GM23338 (cell line): Measurements from ENCODE around the gene FHL1. TPM values are rescaled to one million over a fixed set of nuclear protein-coding genes. Genes with fewer than 3 reads are reported as not detected.

ENCODE experiments used
- ATAC-seq: fragments of 200-7000 bp; cut with Tn5 transposase; 3 replicates; pipeline ENCODE4 v1.9.1; 2020
- DNase-seq: peaks from one replicate; pipeline ENCODE4 v3.0.0-alpha.2; 2015; ENCODE audit warnings: low spot score
- H2AFZ ChIP-seq: fragments of 200-600 bp; sonication (generic); 2 replicates; pipeline ENCODE4 v1.8.0; 2016; ENCODE audit warnings: antibody characterized with exemption, mild to moderate bottlenecking, moderate library complexity
- H3F3A ChIP-seq: fragments of 200-600 bp; sonication (generic); replicated peaks from 2 replicates; pipeline ENCODE4 v1.8.0; 2017; ENCODE audit warnings: antibody characterized with exemption, mixed run types, low read depth
- H3K27ac ChIP-seq: fragments of 200-600 bp; sonication (generic); 2 replicates; pipeline ENCODE4 v1.6.1; 2016; ENCODE audit warnings: low read depth
- H3K27me3 ChIP-seq: fragments of 200-600 bp; sonication (generic); 2 replicates; pipeline ENCODE4 v1.8.0; 2016; ENCODE audit warnings: mild to moderate bottlenecking, mixed run types, moderate library complexity; ENCODE audit not compliant: insufficient read depth
- H3K36me3 ChIP-seq: fragments of 200-600 bp; sonication (generic); 2 replicates; pipeline ENCODE4 v1.8.0; 2016; ENCODE audit warnings: mild to moderate bottlenecking; ENCODE audit not compliant: insufficient read depth
- H3K4me1 ChIP-seq: fragments of 200-600 bp; sonication (generic); 2 replicates; pipeline ENCODE4 v1.8.0; 2016; ENCODE audit warnings: mild to moderate bottlenecking, moderate library complexity; ENCODE audit not compliant: insufficient read depth
- H3K4me2 ChIP-seq: fragments of 200-600 bp; sonication (generic); 2 replicates; pipeline ENCODE4 v1.7.1; 2017; ENCODE audit warnings: mixed run types
- H3K4me3 ChIP-seq: fragments of 200-600 bp; sonication (generic); 2 replicates; pipeline ENCODE4 v1.6.1; 2016; ENCODE audit warnings: mixed run types
- H3K79me2 ChIP-seq: fragments of 200-600 bp; sonication (generic); replicated peaks from 2 replicates; pipeline ENCODE4 v1.8.0; 2017; ENCODE audit warnings: mild to moderate bottlenecking; ENCODE audit not compliant: insufficient read depth
- H3K9me2 ChIP-seq: fragments of 200-600 bp; sonication (generic); 2 replicates; pipeline ENCODE4 v1.8.0; 2017; ENCODE audit not compliant: insufficient read depth
- H4K20me1 ChIP-seq: fragments of 200-600 bp; sonication (generic); replicated peaks from 2 replicates; pipeline ENCODE4 v1.8.0; 2017; ENCODE audit warnings: mild to moderate bottlenecking; ENCODE audit not compliant: insufficient read depth
- H3K27ac Mint-ChIP-seq: 2 replicates; pipeline ENCODE4 v1.8.0; 2020; ENCODE audit warnings: inconsistent platforms, mild to moderate bottlenecking, moderate library complexity, mixed read lengths
- H3K27me3 Mint-ChIP-seq: 3 replicates; pipeline ENCODE4 v1.8.0; 2022; ENCODE audit warnings: low read depth, mild to moderate bottlenecking, moderate library complexity, mixed read lengths, inconsistent platforms; ENCODE audit not compliant: insufficient read depth, poor library complexity
- H3K36me3 Mint-ChIP-seq: 3 replicates; pipeline ENCODE4 v1.8.0; 2021; ENCODE audit warnings: low read depth, mild to moderate bottlenecking, inconsistent platforms, moderate library complexity, mixed read lengths
- H3K4me1 Mint-ChIP-seq: 3 replicates; pipeline ENCODE4 v1.8.0; 2020; ENCODE audit warnings: mild to moderate bottlenecking, inconsistent platforms, mixed read lengths
- H3K4me3 Mint-ChIP-seq: 3 replicates; pipeline ENCODE4 v1.8.0; 2021; ENCODE audit warnings: moderate library complexity, mild to moderate bottlenecking, inconsistent platforms, mixed read lengths
- H3K9me3 Mint-ChIP-seq: 3 replicates; pipeline ENCODE4 v1.8.0; 2020; ENCODE audit warnings: moderate library complexity, mild to moderate bottlenecking, inconsistent platforms, mixed read lengths
- CREB1 ChIP-seq: fragments of 250-450 bp; sonication (Bioruptor Pico); IDR thresholded peaks from 2 replicates; pipeline ENCODE4 v1.5.0; 2020; ENCODE audit warnings: low read depth, mild to moderate bottlenecking, moderate library complexity
- CTCF ChIP-seq, 2 experiments: fragments of 200-600 bp in 1 of 2; sonication (generic) in 1 of 2; conservative IDR thresholded peaks; 2 replicates each; pipeline versions ENCODE4 v1.5.1 to v1.6.1; 2016 to 2017; ENCODE audit warnings: antibody characterized with exemption in 2 of 2, low read depth in 2 of 2, mild to moderate bottlenecking in 2 of 2, moderate library complexity in 1 of 2
- EZH2phosphoT487 ChIP-seq: fragments of 200-600 bp; sonication (generic); IDR thresholded peaks from one replicate; pipeline ENCODE4 v1.8.1; 2018; ENCODE audit warnings: antibody characterized with exemption; ENCODE audit not compliant: unreplicated experiment
- JUNB ChIP-seq: IDR thresholded peaks from one replicate; pipeline ENCODE4 v1.6.1; 2016; ENCODE audit warnings: antibody characterized with exemption; ENCODE audit not compliant: unreplicated experiment
- REST ChIP-seq: IDR thresholded peaks from one replicate; pipeline ENCODE4 v1.6.1; 2018; ENCODE audit warnings: antibody characterized with exemption; ENCODE audit not compliant: unreplicated experiment
- STAT1 ChIP-seq: IDR thresholded peaks from one replicate; pipeline ENCODE4 v1.6.1; 2016; ENCODE audit warnings: antibody characterized with exemption; ENCODE audit not compliant: unreplicated experiment
- ZNF114 ChIP-seq: fragments of 250-450 bp; sonication (Bioruptor Pico); IDR thresholded peaks from 2 replicates; pipeline ENCODE4 v1.5.0; 2020; ENCODE audit warnings: mild to moderate bottlenecking, moderate library complexity
- ZNF331 ChIP-seq: fragments of 250-450 bp; sonication (Bioruptor Pico); IDR thresholded peaks from 2 replicates; pipeline ENCODE4 v1.5.0; 2020; ENCODE audit warnings: low read depth, mild to moderate bottlenecking, moderate library complexity
- polyA plus RNA-seq: library from polyadenylated mRNA; unstranded; fragments of >200 nt; fragmentation: Nextera tagmentation; extraction: Ambion mirVana; gene quantifications from 2 replicates; pipeline ENCODE4 v1.2.1, GENCODE V29; 2016
- total RNA-seq: library from RNA; depleted of rRNA; stranded (reverse); fragments of >200 nt; shearing (Covaris generic); gene quantifications from 2 replicates; pipeline ENCODE4 v1.2.3, GENCODE V29; 2014
- TF ChIP-seq, protein P1 (sequence below): IDR thresholded peaks from 2 replicates; pipeline ENCODE4 v1.6.1; 2016; ENCODE audit warnings: antibody characterized with exemption
- TF ChIP-seq, protein P2 (sequence below): fragments of 250-450 bp; sonication (Bioruptor Pico); IDR thresholded peaks from 2 replicates; pipeline ENCODE4 v1.5.0; 2020; ENCODE audit warnings: mild to moderate bottlenecking, moderate library complexity

Gene FHL1
- total and polyA plus RNA-seq, 2 experiments from 2014 or later = 47.9 to 60.4 TPM

- TF ChIP-seq, protein P1, sequence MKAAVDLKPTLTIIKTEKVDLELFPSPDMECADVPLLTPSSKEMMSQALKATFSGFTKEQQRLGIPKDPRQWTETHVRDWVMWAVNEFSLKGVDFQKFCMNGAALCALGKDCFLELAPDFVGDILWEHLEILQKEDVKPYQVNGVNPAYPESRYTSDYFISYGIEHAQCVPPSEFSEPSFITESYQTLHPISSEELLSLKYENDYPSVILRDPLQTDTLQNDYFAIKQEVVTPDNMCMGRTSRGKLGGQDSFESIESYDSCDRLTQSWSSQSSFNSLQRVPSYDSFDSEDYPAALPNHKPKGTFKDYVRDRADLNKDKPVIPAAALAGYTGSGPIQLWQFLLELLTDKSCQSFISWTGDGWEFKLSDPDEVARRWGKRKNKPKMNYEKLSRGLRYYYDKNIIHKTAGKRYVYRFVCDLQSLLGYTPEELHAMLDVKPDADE = no peak
- TF ChIP-seq CREB1 (CRISPR knock-in tag) (no peak), CTCF (conservative IDR thresholded peaks at IDR 0.05; ENCODE audit: low read depth in 2 of 2) (no peak), REST (no peak)
Measured at GRCh38 chrX:136121788-136122187, 25.5 kb upstream of the FHL1 start (continued).

DNA sequence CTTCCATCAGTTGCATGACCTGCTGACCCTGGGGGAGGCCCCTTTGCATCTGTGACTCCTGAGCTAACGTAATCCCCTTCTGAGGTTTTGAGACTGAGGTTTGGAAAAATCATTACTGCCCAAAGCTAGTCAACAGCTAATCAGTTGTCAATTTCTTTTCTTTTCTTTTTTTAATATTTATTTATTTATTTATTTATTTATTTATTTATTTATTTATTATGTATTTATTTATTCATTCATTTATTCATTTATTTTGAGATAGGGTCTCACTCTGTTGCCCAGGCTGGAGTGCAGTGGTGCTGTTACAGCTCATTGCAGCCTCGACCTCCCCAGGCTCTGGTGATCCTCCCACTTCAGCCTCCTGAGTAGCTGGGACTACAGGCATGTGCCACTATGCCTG is 25.1 kb upstream of the FHL1 start:
- H3K4me2 ChIP-seq = no peak overlapping the region
- no peak overlapping the region for H2AFZ ChIP-seq
- H3K79me2 ChIP-seq = no peaks in the 10 kb centered on the region
- H3K27me3 ChIP-seq = no peaks in the 10 kb centered on the region
- H3F3A ChIP-seq = no peaks in the 10 kb centered on the region
- H3K4me3 ChIP-seq = no peak overlapping the region
- H3K27ac ChIP-seq = no peak overlapping the region
- Mint-ChIP-seq H3K4me1 (peaks cover 2% of the 10 kb centered on the region; the same call in 1 of the 3 replicates), H3K27ac (no peak overlapping the region), H3K27me3 (no peaks in the 10 kb centered on the region), H3K36me3 (no peaks in the 10 kb centered on the region), H3K4me3 (no peak overlapping the region), H3K9me3 (no peaks in the 10 kb centered on the region)
- ATAC-seq (no peak), DNase-seq (no peak)
- no peaks in the 10 kb centered on the region for H3K9me2 ChIP-seq
- H4K20me1 ChIP-seq = no peaks in the 10 kb centered on the region
- H3K4me1 ChIP-seq = no peaks in the 10 kb centered on the region
- TF ChIP-seq ZNF331 (CRISPR knock-in tag) (no peak), CREB1 (CRISPR knock-in tag) (no peak), ZNF114 (no peak), STAT1 (no peak), JUNB (no peak), EZH2phosphoT487 (no peak)
- TF ChIP-seq, protein P2, sequence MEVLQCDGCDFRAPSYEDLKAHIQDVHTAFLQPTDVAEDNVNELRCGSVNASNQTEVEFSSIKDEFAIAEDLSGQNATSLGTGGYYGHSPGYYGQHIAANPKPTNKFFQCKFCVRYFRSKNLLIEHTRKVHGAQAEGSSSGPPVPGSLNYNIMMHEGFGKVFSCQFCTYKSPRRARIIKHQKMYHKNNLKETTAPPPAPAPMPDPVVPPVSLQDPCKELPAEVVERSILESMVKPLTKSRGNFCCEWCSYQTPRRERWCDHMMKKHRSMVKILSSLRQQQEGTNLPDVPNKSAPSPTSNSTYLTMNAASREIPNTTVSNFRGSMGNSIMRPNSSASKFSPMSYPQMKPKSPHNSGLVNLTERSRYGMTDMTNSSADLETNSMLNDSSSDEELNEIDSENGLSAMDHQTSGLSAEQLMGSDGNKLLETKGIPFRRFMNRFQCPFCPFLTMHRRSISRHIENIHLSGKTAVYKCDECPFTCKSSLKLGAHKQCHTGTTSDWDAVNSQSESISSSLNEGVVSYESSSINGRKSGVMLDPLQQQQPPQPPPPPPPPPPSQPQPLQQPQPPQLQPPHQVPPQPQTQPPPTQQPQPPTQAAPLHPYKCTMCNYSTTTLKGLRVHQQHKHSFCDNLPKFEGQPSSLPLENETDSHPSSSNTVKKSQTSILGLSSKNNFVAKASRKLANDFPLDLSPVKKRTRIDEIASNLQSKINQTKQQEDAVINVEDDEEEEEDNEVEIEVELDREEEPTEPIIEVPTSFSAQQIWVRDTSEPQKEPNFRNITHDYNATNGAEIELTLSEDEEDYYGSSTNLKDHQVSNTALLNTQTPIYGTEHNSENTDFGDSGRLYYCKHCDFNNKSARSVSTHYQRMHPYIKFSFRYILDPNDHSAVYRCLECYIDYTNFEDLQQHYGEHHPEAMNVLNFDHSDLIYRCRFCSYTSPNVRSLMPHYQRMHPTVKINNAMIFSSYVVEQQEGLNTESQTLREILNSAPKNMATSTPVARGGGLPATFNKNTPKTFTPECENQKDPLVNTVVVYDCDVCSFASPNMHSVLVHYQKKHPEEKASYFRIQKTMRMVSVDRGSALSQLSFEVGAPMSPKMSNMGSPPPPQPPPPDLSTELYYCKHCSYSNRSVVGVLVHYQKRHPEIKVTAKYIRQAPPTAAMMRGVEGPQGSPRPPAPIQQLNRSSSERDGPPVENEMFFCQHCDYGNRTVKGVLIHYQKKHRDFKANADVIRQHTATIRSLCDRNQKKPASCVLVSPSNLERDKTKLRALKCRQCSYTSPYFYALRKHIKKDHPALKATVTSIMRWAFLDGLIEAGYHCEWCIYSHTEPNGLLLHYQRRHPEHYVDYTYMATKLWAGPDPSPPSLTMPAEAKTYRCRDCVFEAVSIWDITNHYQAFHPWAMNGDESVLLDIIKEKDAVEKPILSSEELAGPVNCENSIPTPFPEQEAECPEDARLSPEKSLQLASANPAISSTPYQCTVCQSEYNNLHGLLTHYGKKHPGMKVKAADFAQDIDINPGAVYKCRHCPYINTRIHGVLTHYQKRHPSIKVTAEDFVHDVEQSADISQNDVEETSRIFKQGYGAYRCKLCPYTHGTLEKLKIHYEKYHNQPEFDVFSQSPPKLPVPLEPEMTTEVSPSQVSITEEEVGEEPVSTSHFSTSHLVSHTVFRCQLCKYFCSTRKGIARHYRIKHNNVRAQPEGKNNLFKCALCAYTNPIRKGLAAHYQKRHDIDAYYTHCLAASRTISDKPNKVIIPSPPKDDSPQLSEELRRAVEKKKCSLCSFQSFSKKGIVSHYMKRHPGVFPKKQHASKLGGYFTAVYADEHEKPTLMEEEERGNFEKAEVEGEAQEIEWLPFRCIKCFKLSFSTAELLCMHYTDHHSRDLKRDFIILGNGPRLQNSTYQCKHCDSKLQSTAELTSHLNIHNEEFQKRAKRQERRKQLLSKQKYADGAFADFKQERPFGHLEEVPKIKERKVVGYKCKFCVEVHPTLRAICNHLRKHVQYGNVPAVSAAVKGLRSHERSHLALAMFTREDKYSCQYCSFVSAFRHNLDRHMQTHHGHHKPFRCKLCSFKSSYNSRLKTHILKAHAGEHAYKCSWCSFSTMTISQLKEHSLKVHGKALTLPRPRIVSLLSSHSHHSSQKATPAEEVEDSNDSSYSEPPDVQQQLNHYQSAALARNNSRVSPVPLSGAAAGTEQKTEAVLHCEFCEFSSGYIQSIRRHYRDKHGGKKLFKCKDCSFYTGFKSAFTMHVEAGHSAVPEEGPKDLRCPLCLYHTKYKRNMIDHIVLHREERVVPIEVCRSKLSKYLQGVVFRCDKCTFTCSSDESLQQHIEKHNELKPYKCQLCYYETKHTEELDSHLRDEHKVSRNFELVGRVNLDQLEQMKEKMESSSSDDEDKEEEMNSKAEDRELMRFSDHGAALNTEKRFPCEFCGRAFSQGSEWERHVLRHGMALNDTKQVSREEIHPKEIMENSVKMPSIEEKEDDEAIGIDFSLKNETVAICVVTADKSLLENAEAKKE (CRISPR knock-in tag) = no peak
- TF ChIP-seq, protein P1 = no peak
- no peaks in the 10 kb centered on the region for H3K36me3 ChIP-seq
